WERI-Rb-1 (cell line): ENCODE measurements around the gene EEF1AKMT2.
A peak's percentile ranks its signal among the peaks of the same experiment; 100 is the strongest.

ENCODE experiments used
- DNase-seq: peaks from one replicate; pipeline ENCODE4 v3.0.0-alpha.2; 2020
- H3K27ac ChIP-seq: fragments of 250-450 bp; sonication (Bioruptor Pico); 2 replicates; pipeline ENCODE4 v1.5.1; 2020; ENCODE audit warnings: mild to moderate bottlenecking, moderate library complexity
- H3K27me3 ChIP-seq: fragments of 250-450 bp; sonication (Bioruptor Pico); 2 replicates; pipeline ENCODE4 v1.5.1; 2021; ENCODE audit warnings: mild to moderate bottlenecking, low read depth, moderate library complexity; ENCODE audit not compliant: insufficient read depth, severe bottlenecking
- H3K36me3 ChIP-seq: fragments of 250-450 bp; sonication (Bioruptor Pico); 2 replicates; pipeline ENCODE4 v1.5.1; 2020; ENCODE audit warnings: mild to moderate bottlenecking, moderate library complexity
- H3K4me3 ChIP-seq: 2 replicates; pipeline ENCODE4 v1.5.1; 2011; ENCODE audit warnings: low read depth, mild to moderate bottlenecking, control low read depth, low read length
- H3K9me3 ChIP-seq: fragments of 250-450 bp; sonication (Bioruptor Pico); 2 replicates; pipeline ENCODE4 v1.5.1; 2021; ENCODE audit warnings: mild to moderate bottlenecking, moderate library complexity; ENCODE audit not compliant: severe bottlenecking
- CTCF ChIP-seq: IDR thresholded peaks from 2 replicates; pipeline ENCODE4 v1.5.1; 2011; ENCODE audit warnings: low read depth, mild to moderate bottlenecking, control low read depth, inconsistent platforms, low read length

Gene EEF1AKMT2

DNA sequence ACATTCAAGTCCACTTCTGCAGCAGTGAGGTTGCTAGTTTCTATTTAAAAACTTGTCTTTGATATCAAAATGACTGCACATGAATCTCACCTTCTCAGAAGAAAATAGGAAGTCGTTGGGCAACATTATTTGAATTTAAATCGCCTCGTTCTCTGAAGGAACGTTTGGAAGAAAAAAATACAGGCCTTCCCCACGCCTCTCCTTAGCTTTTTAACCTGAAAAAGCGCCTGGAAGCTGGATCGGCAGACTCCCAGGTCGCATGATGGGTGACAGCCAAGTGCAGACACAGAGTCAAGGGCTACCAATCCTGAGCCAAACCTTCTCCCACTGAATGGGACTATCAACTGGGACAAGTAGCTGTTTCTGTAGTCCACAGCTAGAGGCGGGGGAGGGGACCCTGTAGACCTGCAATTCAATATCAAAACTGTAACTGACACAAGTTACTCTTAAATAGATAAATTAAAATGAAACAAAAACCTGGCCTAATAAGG is 49.7 kb downstream of the EEF1AKMT2 start:
- no peaks in the 10 kb centered on the region for H3K27me3 ChIP-seq
- no peak for TF ChIP-seq CTCF
- H3K36me3 ChIP-seq = no peaks in the 10 kb centered on the region; the same call in 1 of the 2 replicates
- no peak overlapping the region for H3K27ac ChIP-seq
- H3K4me3 ChIP-seq = no peak overlapping the region
- H3K9me3 ChIP-seq = no peaks in the 10 kb centered on the region
- DNase-seq = no peak

DNA sequence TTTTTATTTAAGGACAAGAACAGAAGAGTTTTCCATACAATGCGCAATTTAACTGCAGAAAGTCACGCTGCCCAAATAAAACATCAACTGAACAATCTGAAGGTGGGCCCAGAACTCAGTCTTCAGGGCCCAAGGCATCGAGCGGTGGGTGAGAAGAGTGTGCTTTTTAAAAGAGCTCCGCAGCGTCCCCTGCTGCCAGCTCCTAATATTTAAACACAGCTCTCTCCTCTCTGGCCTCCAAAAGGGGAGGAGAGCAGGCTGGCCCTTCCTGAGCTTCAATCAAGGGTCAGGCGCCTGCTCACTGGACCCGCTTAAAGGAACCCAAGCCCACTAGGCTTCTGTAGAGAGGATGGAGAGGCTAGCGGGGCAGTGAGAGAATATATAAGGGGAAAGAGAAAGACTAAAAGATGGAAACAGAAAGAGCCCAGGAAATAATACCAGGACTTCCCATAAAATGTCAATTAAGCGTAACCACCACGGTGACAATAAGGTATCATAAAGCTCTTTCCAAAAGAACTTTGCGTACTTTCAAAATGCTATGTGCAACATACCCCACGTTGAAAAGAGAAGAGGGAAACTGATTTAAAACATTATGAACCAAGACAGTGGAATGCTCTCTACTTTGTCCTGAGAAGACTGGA is 50.3 kb downstream of the EEF1AKMT2 start:
- no peak overlapping the region for H3K4me3 ChIP-seq
- no peak overlapping the region for H3K27ac ChIP-seq

GRCh38 chr10:124740369-124741280 is 51.1 kb downstream of the EEF1AKMT2 start:
- H3K9me3 ChIP-seq = no peaks in the 10 kb centered on the region
- no peaks in the 10 kb centered on the region; the same call in 1 of the 2 replicates for H3K36me3 ChIP-seq
- H3K4me3 ChIP-seq = no peak overlapping the region
- H3K27me3 ChIP-seq = no peaks in the 10 kb centered on the region
- DNase-seq = no peak
- TF ChIP-seq CTCF = no peak
- H3K27ac ChIP-seq = no peak overlapping the region

More for the DNA sequence above, 50.3 kb downstream of the EEF1AKMT2 start:
- DNase-seq = peak; percentile 80
- no peaks in the 10 kb centered on the region; the same call in 1 of the 2 replicates for H3K36me3 ChIP-seq
- no peaks in the 10 kb centered on the region for H3K9me3 ChIP-seq
- peak; percentile 82 for TF ChIP-seq CTCF
- H3K27me3 ChIP-seq = no peaks in the 10 kb centered on the region

DNA sequence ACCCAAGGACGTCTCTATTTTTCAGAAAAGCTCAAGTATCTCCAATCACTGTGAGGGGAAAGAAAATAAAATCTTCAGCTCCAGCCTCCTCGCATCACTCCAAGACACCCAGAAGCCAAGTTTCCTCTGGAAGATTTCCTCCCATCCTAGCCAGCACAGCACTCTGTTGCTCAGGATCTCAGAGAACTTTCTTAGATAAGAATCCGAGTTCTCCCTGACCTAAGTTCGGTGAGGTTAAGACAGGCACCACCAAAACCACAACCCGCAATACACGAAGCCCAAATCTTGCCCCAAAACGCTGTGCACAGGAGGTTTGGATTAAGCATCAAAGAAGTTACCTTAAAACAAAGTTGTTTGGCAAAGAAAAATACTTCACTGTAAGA is 51.7 kb downstream of the EEF1AKMT2 start:
- H3K27me3 ChIP-seq = no peaks in the 10 kb centered on the region
- DNase-seq = no peak
- TF ChIP-seq CTCF = no peak
- no peaks in the 10 kb centered on the region for H3K36me3 ChIP-seq
- no peaks in the 10 kb centered on the region for H3K9me3 ChIP-seq
- no peak overlapping the region for H3K4me3 ChIP-seq
- H3K27ac ChIP-seq = no peak overlapping the region

- H3K27ac ChIP-seq = no peak overlapping the region
- H3K36me3 ChIP-seq = 0 out of 2 replicates have a peak, but pooled peaks cover 3% of the 10 kb centered on the region
- H3K9me3 ChIP-seq = no peaks in the 10 kb centered on the region
- H3K4me3 ChIP-seq = no peak overlapping the region
- no peak for TF ChIP-seq CTCF
- DNase-seq = no peak
- no peaks in the 10 kb centered on the region for H3K27me3 ChIP-seq
Observed at GRCh38 chr10:124739119-124739921, 52.4 kb downstream of the EEF1AKMT2 start.
